GM10266 (cell line): ENCODE results near the gene BRD4.

ENCODE experiments used
- DNase-seq: peaks from one replicate; pipeline ENCODE4 v3.0.0; 2012; ENCODE audit errors: extremely low spot score
- CTCF ChIP-seq: IDR thresholded peaks from 2 replicates; pipeline ENCODE4 v1.5.1; 2012; ENCODE audit warnings: mild to moderate bottlenecking, low read depth; ENCODE audit not compliant: control insufficient read depth, insufficient read depth; ENCODE audit errors: missing control alignments

Gene BRD4

GRCh38 chr19:15259907-15260306 lies 72.4 kb downstream of the BRD4 start:
- no peak for TF ChIP-seq CTCF
- no peak for DNase-seq

- TF ChIP-seq CTCF = no peak
- no peak for DNase-seq
Measured at GRCh38 chr19:15257782-15258181, 74.6 kb downstream of the BRD4 start.

GRCh38 chr19:15256708-15257331 lies 75.5 kb downstream of the BRD4 start:
- no peak for DNase-seq
- no peak for TF ChIP-seq CTCF

GRCh38 chr19:15255359-15255990 lies 76.9 kb downstream of the BRD4 start:
- TF ChIP-seq CTCF = no peak
- no peak for DNase-seq

GRCh38 chr19:15254547-15254946 lies 77.8 kb downstream of the BRD4 start:
- TF ChIP-seq CTCF = no peak
- no peak for DNase-seq

GRCh38 chr19:15253513-15253912 lies 78.8 kb downstream of the BRD4 start:
- no peak for TF ChIP-seq CTCF
- DNase-seq = no peak

GRCh38 chr19:15253061-15253460 lies 79.3 kb downstream of the BRD4 start:
- TF ChIP-seq CTCF = no peak
- DNase-seq = no peak
